Vagina (tissue), 2 donors: ENCODE data around the gene HOXA9. TPM values are rescaled to one million over a fixed set of nuclear protein-coding genes. Genes with fewer than 3 reads are reported as not detected.

Experiments used
- DNase-seq, 2 donors: peaks; one replicate each; pipeline ENCODE4 v3.0.0-alpha.2; 2017; ENCODE audit errors: extremely low spot score in 2 of 2
- H3K27ac ChIP-seq: fragments of 200-600 bp; sonication (generic); one replicate; pipeline ENCODE4 v1.5.1; 2019
- H3K27me3 ChIP-seq: fragments of 200-600 bp; sonication (generic); one replicate; pipeline ENCODE4 v1.5.1; 2019
- H3K36me3 ChIP-seq, 2 donors: fragments of 200-600 bp; sonication (generic); one replicate each; pipeline ENCODE4 v1.5.1; 2017 to 2019
- H3K4me1 ChIP-seq: fragments of 200-600 bp; sonication (generic); one replicate; pipeline ENCODE4 v1.5.1; 2019
- H3K4me3 ChIP-seq, 2 donors: fragments of 200-600 bp; sonication (generic); 1 replicate in 1 of 2; 2 replicates in 1 of 2; pipeline ENCODE4 v1.5.1; 2016 to 2019
- H3K9me3 ChIP-seq: fragments of 200-600 bp; sonication (generic); one replicate; pipeline ENCODE4 v1.5.1; 2019
- POLR2A ChIP-seq, 2 donors: fragments of 450-650 bp; IDR thresholded peaks; one replicate each; pipeline ENCODE4 v1.6.1; 2017; ENCODE audit warnings: antibody characterized with exemption in 2 of 2, mild to moderate bottlenecking in 2 of 2, moderate library complexity in 2 of 2
- POLR2AphosphoS5 ChIP-seq, 2 donors: sonication (generic); formaldehyde crosslinking; IDR thresholded peaks; one replicate each; pipeline ENCODE4 v1.9.0; 2017; ENCODE audit warnings: antibody characterized with exemption in 2 of 2, mild to moderate bottlenecking in 2 of 2, low read depth in 1 of 2; ENCODE audit not compliant: insufficient read depth in 1 of 2
- intact Hi-C: fragments of 100-400 bp; cut with DNase I; formaldehyde crosslinking; loops from one replicate; pipeline ENCODE4 v1.15.1; 2023
- total RNA-seq: library from RNA; depleted of rRNA; stranded (reverse); fragments of >200 nt; gene quantifications from one replicate; pipeline ENCODE4 v1.2.3, GENCODE V29; 2016
- TF ChIP-seq, protein P1 (sequence below), 3 experiments: fragments of 450-650 bp in 2 of 3; fragments of 200-600 bp in 1 of 3; sonication (generic) in 1 of 3; IDR thresholded peaks; one replicate each; pipeline ENCODE4 v1.5.1; 2017 to 2019; ENCODE audit warnings: antibody characterized with exemption in 3 of 3, mild to moderate bottlenecking in 2 of 3, moderate library complexity in 2 of 3

HOXA9 gene
- total RNA-seq, 1 donor from 2014 or later: 13.0 TPM

GRCh38 chr7:27189295-27189996 lies 24.1 kb upstream of the HOXA9 start:
- no peaks in the 10 kb centered on the region for H3K27me3 ChIP-seq
- peaks cover 55% of the 10 kb centered on the region for H3K4me1 ChIP-seq

DNA sequence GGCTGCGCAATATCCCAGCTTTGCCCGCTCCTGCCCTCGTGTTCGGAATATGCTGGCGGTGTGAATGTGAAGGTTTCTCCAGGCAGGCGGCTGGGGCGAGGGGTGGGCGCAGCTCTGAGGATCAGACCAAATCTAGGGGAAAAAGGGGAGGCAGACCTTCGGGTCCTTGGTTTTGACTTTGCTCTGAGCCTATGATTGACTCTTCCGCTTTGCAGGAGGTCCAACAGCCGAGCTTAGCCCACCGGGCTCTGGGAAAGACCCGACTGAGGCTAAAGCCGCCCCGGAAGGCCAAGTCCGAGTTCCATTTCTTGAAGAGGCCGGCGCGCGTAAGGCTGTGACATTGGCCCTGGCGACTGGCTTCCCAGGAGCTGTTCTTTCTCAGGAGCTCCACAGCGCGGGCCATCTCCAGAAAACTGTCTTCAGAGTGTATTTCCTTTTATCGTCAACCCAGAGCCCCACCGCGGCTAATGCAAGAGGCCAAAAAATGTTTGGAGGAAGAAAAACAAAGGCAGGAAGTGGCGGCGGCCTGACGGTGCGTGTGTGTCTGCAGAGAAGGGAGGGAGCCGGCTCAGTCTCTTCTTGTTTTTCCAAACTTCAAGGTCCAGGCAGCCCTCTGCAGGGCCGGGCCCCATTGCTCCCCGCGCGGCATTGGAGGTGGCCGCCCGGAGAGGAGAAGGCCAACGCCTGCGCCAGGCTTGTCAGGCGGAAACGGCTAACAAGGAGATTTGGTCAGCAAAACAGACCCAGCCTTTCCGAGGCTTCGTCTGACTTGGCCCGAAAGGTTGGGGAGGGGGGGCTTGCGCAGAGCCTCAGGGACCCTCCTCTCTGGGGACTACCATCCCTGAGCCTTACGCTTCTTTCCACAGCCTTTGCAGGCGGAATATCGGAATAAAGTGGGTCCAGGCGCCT lies 23.3 kb upstream of the HOXA9 start:
- Histone ChIP-seq H3K9me3 (no peaks in the 10 kb centered on the region), H3K4me1 (peaks cover 59% of the 10 kb centered on the region), H3K27ac (peak overlapping the region; percentile 99), H3K4me3 (peak overlapping the region; percentile 64 to 88), H3K27me3 (no peaks in the 10 kb centered on the region), H3K36me3 (no peaks in the 10 kb centered on the region)
- TF ChIP-seq POLR2AphosphoS5 (IDR thresholded peaks at IDR 0.05; ENCODE audit: insufficient read depth in 1 of 2, low read depth in 1 of 2): no peak
- no peak for TF ChIP-seq POLR2A (IDR thresholded peaks at IDR 0.05)
- TF ChIP-seq, protein P1, sequence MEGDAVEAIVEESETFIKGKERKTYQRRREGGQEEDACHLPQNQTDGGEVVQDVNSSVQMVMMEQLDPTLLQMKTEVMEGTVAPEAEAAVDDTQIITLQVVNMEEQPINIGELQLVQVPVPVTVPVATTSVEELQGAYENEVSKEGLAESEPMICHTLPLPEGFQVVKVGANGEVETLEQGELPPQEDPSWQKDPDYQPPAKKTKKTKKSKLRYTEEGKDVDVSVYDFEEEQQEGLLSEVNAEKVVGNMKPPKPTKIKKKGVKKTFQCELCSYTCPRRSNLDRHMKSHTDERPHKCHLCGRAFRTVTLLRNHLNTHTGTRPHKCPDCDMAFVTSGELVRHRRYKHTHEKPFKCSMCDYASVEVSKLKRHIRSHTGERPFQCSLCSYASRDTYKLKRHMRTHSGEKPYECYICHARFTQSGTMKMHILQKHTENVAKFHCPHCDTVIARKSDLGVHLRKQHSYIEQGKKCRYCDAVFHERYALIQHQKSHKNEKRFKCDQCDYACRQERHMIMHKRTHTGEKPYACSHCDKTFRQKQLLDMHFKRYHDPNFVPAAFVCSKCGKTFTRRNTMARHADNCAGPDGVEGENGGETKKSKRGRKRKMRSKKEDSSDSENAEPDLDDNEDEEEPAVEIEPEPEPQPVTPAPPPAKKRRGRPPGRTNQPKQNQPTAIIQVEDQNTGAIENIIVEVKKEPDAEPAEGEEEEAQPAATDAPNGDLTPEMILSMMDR (IDR thresholded peaks at IDR 0.05): no peak
- intact Hi-C loops: no loop called here
- DNase-seq: no peak

More at GRCh38 chr7:27189295-27189996, 24.1 kb upstream of the HOXA9 start:
- intact Hi-C loops: no loop called here
- Histone ChIP-seq H3K4me3 (peak overlapping the region; percentile 64 to 88), H3K9me3 (no peaks in the 10 kb centered on the region), H3K27ac (peak overlapping the region; percentile 99), H3K36me3 (no peaks in the 10 kb centered on the region)
- DNase-seq: no peak
- TF ChIP-seq POLR2AphosphoS5 (IDR thresholded peaks at IDR 0.05; ENCODE audit: insufficient read depth in 1 of 2, low read depth in 1 of 2): peak in 1 of 2 donors; percentile 89
- TF ChIP-seq, protein P1 (IDR thresholded peaks at IDR 0.05): no peak
- peak in 1 of 2 donors; percentile 49 for TF ChIP-seq POLR2A (IDR thresholded peaks at IDR 0.05)

- Histone ChIP-seq H3K4me1 (peaks cover 62% of the 10 kb centered on the region), H3K27me3 (no peaks in the 10 kb centered on the region), H3K27ac (peak overlapping the region; percentile 99), H3K9me3 (no peaks in the 10 kb centered on the region), H3K4me3 (peak overlapping the region; percentile 64 to 88), H3K36me3 (no peaks in the 10 kb centered on the region)
- no peak for DNase-seq
- intact Hi-C loops: no loop called here
- TF ChIP-seq, protein P1 (IDR thresholded peaks at IDR 0.05): peak in 1 of 3 experiments; percentile 3
- TF ChIP-seq POLR2AphosphoS5 (IDR thresholded peaks at IDR 0.05; ENCODE audit: insufficient read depth in 1 of 2, low read depth in 1 of 2) (no peak), POLR2A (IDR thresholded peaks at IDR 0.05) (no peak)
These were observed 22.4 kb upstream of the HOXA9 start for GRCh38 chr7:27187475-27188385.

DNA sequence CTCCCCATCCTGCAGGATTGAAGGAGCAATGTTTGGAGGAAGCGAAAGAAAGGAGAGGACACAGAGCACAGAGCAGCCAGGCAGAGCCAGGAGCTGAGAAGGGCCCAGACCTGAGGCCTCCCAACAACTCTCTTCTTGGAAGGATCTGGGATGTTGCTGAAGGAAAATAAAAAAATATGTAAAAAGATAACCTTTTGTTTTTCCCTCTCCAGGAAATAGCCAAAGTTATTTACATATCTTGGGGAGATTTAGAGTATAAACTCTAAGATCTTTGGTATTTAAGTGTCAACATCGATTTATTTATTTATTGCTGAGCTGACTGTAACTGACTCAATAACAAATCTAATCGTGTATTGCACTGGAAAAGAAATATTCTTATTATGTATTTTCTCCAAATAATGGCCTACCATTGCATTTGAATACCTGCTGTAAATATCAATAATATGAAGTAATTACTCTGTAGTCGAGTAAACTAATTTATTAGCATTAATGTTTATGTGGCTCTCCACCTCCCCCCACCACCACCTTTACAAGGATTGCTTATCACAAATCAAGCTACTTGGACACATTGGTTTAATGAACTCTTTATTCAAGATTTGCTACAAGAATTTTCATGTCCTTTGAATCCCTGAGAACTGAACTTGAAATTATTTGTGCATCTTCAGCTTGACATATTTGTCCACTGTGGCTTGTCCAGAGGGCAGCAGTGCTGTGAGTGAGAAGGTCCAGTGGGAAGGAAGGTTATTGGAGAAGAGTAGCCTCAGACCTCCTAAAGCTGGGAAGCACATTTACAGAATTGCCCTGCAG lies 21.5 kb upstream of the HOXA9 start:
- Histone ChIP-seq H3K27me3 (no peaks in the 10 kb centered on the region), H3K27ac (peak overlapping the region; percentile 99), H3K9me3 (no peaks in the 10 kb centered on the region), H3K4me3 (peak overlapping the region; percentile 64 to 88), H3K4me1 (peaks cover 67% of the 10 kb centered on the region), H3K36me3 (no peaks in the 10 kb centered on the region)
- DNase-seq: no peak
- TF ChIP-seq, protein P1 (IDR thresholded peaks at IDR 0.05): no peak
- no peak for TF ChIP-seq POLR2AphosphoS5 (IDR thresholded peaks at IDR 0.05; ENCODE audit: insufficient read depth in 1 of 2, low read depth in 1 of 2)
- intact Hi-C loops: no loop called here
